Measurements from ENCODE around the gene CDR2.

GRCh38 chr16:22297114-22297870 lies 77.1 kb downstream of the CDR2 start, which contains the start of gene POLR3E:
- TF ChIP-seq, protein P1, sequence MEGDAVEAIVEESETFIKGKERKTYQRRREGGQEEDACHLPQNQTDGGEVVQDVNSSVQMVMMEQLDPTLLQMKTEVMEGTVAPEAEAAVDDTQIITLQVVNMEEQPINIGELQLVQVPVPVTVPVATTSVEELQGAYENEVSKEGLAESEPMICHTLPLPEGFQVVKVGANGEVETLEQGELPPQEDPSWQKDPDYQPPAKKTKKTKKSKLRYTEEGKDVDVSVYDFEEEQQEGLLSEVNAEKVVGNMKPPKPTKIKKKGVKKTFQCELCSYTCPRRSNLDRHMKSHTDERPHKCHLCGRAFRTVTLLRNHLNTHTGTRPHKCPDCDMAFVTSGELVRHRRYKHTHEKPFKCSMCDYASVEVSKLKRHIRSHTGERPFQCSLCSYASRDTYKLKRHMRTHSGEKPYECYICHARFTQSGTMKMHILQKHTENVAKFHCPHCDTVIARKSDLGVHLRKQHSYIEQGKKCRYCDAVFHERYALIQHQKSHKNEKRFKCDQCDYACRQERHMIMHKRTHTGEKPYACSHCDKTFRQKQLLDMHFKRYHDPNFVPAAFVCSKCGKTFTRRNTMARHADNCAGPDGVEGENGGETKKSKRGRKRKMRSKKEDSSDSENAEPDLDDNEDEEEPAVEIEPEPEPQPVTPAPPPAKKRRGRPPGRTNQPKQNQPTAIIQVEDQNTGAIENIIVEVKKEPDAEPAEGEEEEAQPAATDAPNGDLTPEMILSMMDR (IDR thresholded peaks at IDR 0.05; ENCODE audit: insufficient read depth, low read depth, low read length) = peak; percentile 64
- TF ChIP-seq EZH2 (IDR thresholded peaks at IDR 0.05; ENCODE audit: insufficient read depth, low read length) = no peak

All from astrocyte (in vitro differentiated cells and primary cell).